ENCODE results near the gene CLDN11.

The CLDN11 gene

GRCh38 chr3:170418422-170419398 is at the start of gene CLDN11:
Gene CLDN11 (plus strand): TSS chr3:170418868. CDS start chr3:170419067, 199 bp downstream.
- DNase-seq, result peak; percentile 18

- no peak for DNase-seq
These were observed 49.7 kb upstream of the CLDN11 start for GRCh38 chr3:170368921-170369320.

GRCh38 chr3:170372190-170372879 is 46.3 kb upstream of the CLDN11 start:
- DNase-seq, result no peak

- DNase-seq, result no peak
These were observed 35.1 kb upstream of the CLDN11 start for GRCh38 chr3:170383567-170383966.

- no peak for DNase-seq
These were observed 32.2 kb upstream of the CLDN11 start for GRCh38 chr3:170386468-170386867.

- DNase-seq, result no peak
These were observed 30.7 kb upstream of the CLDN11 start for GRCh38 chr3:170387950-170388349.

- no peak for DNase-seq
These were observed 27.6 kb upstream of the CLDN11 start for GRCh38 chr3:170391108-170391507.

- DNase-seq, result no peak
These were observed 21.0 kb upstream of the CLDN11 start for GRCh38 chr3:170397685-170398084.

GRCh38 chr3:170405101-170405500 is 13.6 kb upstream of the CLDN11 start:
- DNase-seq, result no peak

- no peak for DNase-seq
These were observed 8.1 kb upstream of the CLDN11 start for GRCh38 chr3:170410428-170411029.

- DNase-seq, result no peak
These were observed 5.4 kb upstream of the CLDN11 start for GRCh38 chr3:170413291-170413690.

GRCh38 chr3:170414202-170414663 is 4.4 kb upstream of the CLDN11 start:
- DNase-seq, result peak; percentile 41

- no peak for DNase-seq
These were observed 1.6 kb upstream of the CLDN11 start for GRCh38 chr3:170417090-170417489.

- peak; percentile 26 for DNase-seq
These were observed 954 bp downstream of the CLDN11 start for GRCh38 chr3:170419557-170420087.

GRCh38 chr3:170420307-170420821 is 1.7 kb downstream of the CLDN11 start:
- DNase-seq, result no peak

- DNase-seq, result no peak
These were observed 2.5 kb downstream of the CLDN11 start for GRCh38 chr3:170421111-170421641.

GRCh38 chr3:170421758-170422157 is 3.1 kb downstream of the CLDN11 start:
- DNase-seq, result no peak

GRCh38 chr3:170423001-170423615 is 4.4 kb downstream of the CLDN11 start:
- DNase-seq, result no peak

- DNase-seq, result no peak
These were observed 6.2 kb downstream of the CLDN11 start for GRCh38 chr3:170424879-170425278.

GRCh38 chr3:170425491-170426239 is 7.0 kb downstream of the CLDN11 start:
- DNase-seq, result no peak

GRCh38 chr3:170426240-170426797 is 7.7 kb downstream of the CLDN11 start:
- DNase-seq, result no peak

Data from stimulated activated CD4-positive, alpha-beta T cell treated with anti-CD3 and anti-CD28 coated beads, Interleukin-15, amount 100 ng/mL, for 24 hours (primary cell).